IMR-90 (cell line): ENCODE results near the gene BCL2L2. TPM values are rescaled to one million over a fixed set of nuclear protein-coding genes. Genes with fewer than 3 reads are reported as not detected.

Experiments
- ATAC-seq: fragments of 200-7000 bp; cut with Tn5 transposase; 2 replicates; pipeline ENCODE4 v1.9.1; 2020; ENCODE audit warnings: low read depth, mild to moderate bottlenecking, moderate library complexity
- BruUV-seq: library from RNA; stranded (reverse); fragments of 400-500 nt; replicated peaks from 2 replicates; lab custom pipeline; 2021; lab: Mats Ljungman, UMichigan
- CTCF ChIA-PET: fragments of 300-600 bp; formaldehyde crosslinking; extraction: SDS; loops from one replicate; lab custom pipeline; 2021; ENCODE audit warnings: antibody characterized with exemption; lab: Yijun Ruan, JAX
- POLR2A ChIA-PET: fragments of 300-600 bp; sonication (Branson Sonifier 250); formaldehyde crosslinking; loops from one replicate; lab custom pipeline; 2022; ENCODE audit warnings: antibody characterized with exemption; ENCODE audit not compliant: unreplicated experiment; lab: Charles Lee
- DNase-seq: peaks from one replicate; pipeline ENCODE4 v3.0.0; 2013
- H2AFZ ChIP-seq: replicated peaks from 2 replicates; pipeline ENCODE3; 2013; ENCODE audit warnings: low read length, mild to moderate bottlenecking; ENCODE audit not compliant: poor library complexity
- H2AK5ac ChIP-seq: 2 replicates; pipeline ENCODE4 v1.6.1; 2013; ENCODE audit warnings: low read depth, low read length, inconsistent platforms
- H2AK9ac ChIP-seq: replicated peaks from 2 replicates; pipeline ENCODE3; 2013; ENCODE audit warnings: mild to moderate bottlenecking, low read depth, low read length, moderate library complexity; ENCODE audit not compliant: poor library complexity
- H2BK120ac ChIP-seq: 2 replicates; pipeline ENCODE4 v1.6.1; 2013; ENCODE audit warnings: low read depth, low read length, inconsistent platforms
- H2BK15ac ChIP-seq: 3 replicates; pipeline ENCODE4 v1.6.1; 2013; ENCODE audit warnings: low read depth, low read length, inconsistent platforms
- H2BK20ac ChIP-seq: 2 replicates; pipeline ENCODE4 v1.6.1; 2013; ENCODE audit warnings: low read depth, mild to moderate bottlenecking, inconsistent platforms, low read length, moderate library complexity
- H2BK5ac ChIP-seq: 2 replicates; pipeline ENCODE4 v1.6.1; 2013; ENCODE audit warnings: mild to moderate bottlenecking, low read depth, low read length, inconsistent platforms; ENCODE audit not compliant: poor library complexity, severe bottlenecking
- H3K14ac ChIP-seq: replicated peaks from 2 replicates; pipeline ENCODE4 v1.6.1; 2013; ENCODE audit warnings: low read depth, low read length, inconsistent platforms
- H3K18ac ChIP-seq: 2 replicates; pipeline ENCODE4 v1.6.1; 2013; ENCODE audit warnings: low read depth, low read length, control low read depth
- H3K23ac ChIP-seq: 2 replicates; pipeline ENCODE4 v1.6.1; 2013; ENCODE audit warnings: low read depth, low read length, inconsistent platforms
- H3K27ac ChIP-seq: 2 replicates; pipeline ENCODE4 v1.5.1; 2013; ENCODE audit warnings: mild to moderate bottlenecking, control low read depth, low read length; ENCODE audit not compliant: insufficient read depth
- H3K27me3 ChIP-seq: 2 replicates; pipeline ENCODE4 v1.6.1; 2013; ENCODE audit warnings: low read length; ENCODE audit not compliant: control insufficient read depth, insufficient read depth
- H3K36me3 ChIP-seq: 2 replicates; pipeline ENCODE4 v1.6.1; 2013; ENCODE audit warnings: low read length, mixed read lengths; ENCODE audit not compliant: control insufficient read depth, insufficient read depth
- H3K4ac ChIP-seq: 2 replicates; pipeline ENCODE4 v1.6.1; 2013; ENCODE audit warnings: low read depth, low read length, inconsistent platforms
- H3K4me1 ChIP-seq: 2 replicates; pipeline ENCODE4 v1.6.1; 2013; ENCODE audit warnings: low read length, mixed read lengths; ENCODE audit not compliant: control insufficient read depth, insufficient read depth
- H3K4me2 ChIP-seq: 2 replicates; pipeline ENCODE4 v1.6.1; 2013; ENCODE audit warnings: low read depth, mild to moderate bottlenecking, control low read depth, low read length, moderate library complexity
- H3K4me3 ChIP-seq: 2 replicates; pipeline ENCODE4 v1.5.1; 2013; ENCODE audit warnings: low read depth, mild to moderate bottlenecking, control low read depth, low read length, moderate library complexity; ENCODE audit not compliant: insufficient read depth
- H3K56ac ChIP-seq: 2 replicates; pipeline ENCODE4 v1.6.1; 2013; ENCODE audit warnings: low read length, inconsistent platforms; ENCODE audit not compliant: insufficient read depth; ENCODE audit errors: extremely low read depth
- H3K79me1 ChIP-seq, 2 experiments: 2 replicates each; pipeline ENCODE4 v1.6.1; 2013; ENCODE audit warnings: low read length in 2 of 2, inconsistent platforms in 1 of 2, low read depth in 1 of 2
- H3K9ac ChIP-seq: 2 replicates; pipeline ENCODE4 v1.6.1; 2013; ENCODE audit warnings: low read depth, low read length, control low read depth
- H3K9me1 ChIP-seq: 2 replicates; pipeline ENCODE4 v1.6.1; 2013; ENCODE audit warnings: low read length, inconsistent platforms; ENCODE audit not compliant: insufficient read depth
- H3K9me3 ChIP-seq: 2 replicates; pipeline ENCODE4 v1.6.1; 2013; ENCODE audit warnings: low read length; ENCODE audit not compliant: control insufficient read depth, insufficient read depth
- H4K20me1 ChIP-seq: 2 replicates; pipeline ENCODE4 v1.6.1; 2013; ENCODE audit warnings: low read length, inconsistent platforms; ENCODE audit not compliant: insufficient read depth
- H4K5ac ChIP-seq: 2 replicates; pipeline ENCODE4 v1.6.1; 2013; ENCODE audit warnings: mild to moderate bottlenecking, low read depth, low read length, control low read depth
- H4K8ac ChIP-seq, 2 experiments: 2 replicates each; pipeline ENCODE4 v1.6.1; 2013; ENCODE audit warnings: low read depth in 2 of 2, low read length in 2 of 2, control low read depth in 1 of 2, inconsistent platforms in 1 of 2
- H4K91ac ChIP-seq: 2 replicates; pipeline ENCODE4 v1.6.1; 2013; ENCODE audit warnings: low read depth, low read length, inconsistent platforms; ENCODE audit not compliant: insufficient read depth
- BHLHE40 ChIP-seq: fragments of 150-350 bp; IDR thresholded peaks from 2 replicates; pipeline ENCODE4 v1.6.1; 2016; ENCODE audit warnings: mild to moderate bottlenecking, low read depth, low read length
- CEBPB ChIP-seq: IDR thresholded peaks from 2 replicates; pipeline ENCODE4 v1.6.1; 2012; ENCODE audit warnings: low read depth, low read length, improper control_type of control experiment
- FOS ChIP-seq: fragments of 150-350 bp; IDR thresholded peaks from 2 replicates; pipeline ENCODE4 v1.6.1; 2016; ENCODE audit warnings: low read depth, low read length
- MAZ ChIP-seq: IDR thresholded peaks from 2 replicates; pipeline ENCODE4 v1.6.1; 2012; ENCODE audit warnings: low read depth, mild to moderate bottlenecking, low read length, improper control_type of control experiment, moderate library complexity, borderline replicate concordance
- NFE2L2 ChIP-seq: fragments of 150-350 bp; IDR thresholded peaks from 2 replicates; pipeline ENCODE4 v1.6.1; 2016; ENCODE audit warnings: low read depth, mild to moderate bottlenecking, low read length
- RAD21 ChIP-seq: IDR thresholded peaks from 2 replicates; pipeline ENCODE4 v1.6.1; 2012; ENCODE audit warnings: low read length, improper control_type of control experiment
- RCOR1 ChIP-seq: IDR thresholded peaks from 2 replicates; pipeline ENCODE4 v1.6.1; 2012; ENCODE audit warnings: mild to moderate bottlenecking, low read length, improper control_type of control experiment; ENCODE audit not compliant: insufficient replicate concordance
- RFX5 ChIP-seq: IDR thresholded peaks from 2 replicates; pipeline ENCODE4 v1.8.0; 2012; ENCODE audit warnings: low read depth, mild to moderate bottlenecking, low read length, moderate library complexity
- SMC3 ChIP-seq: fragments of 150-350 bp; IDR thresholded peaks from 2 replicates; pipeline ENCODE4 v1.6.1; 2016; ENCODE audit warnings: low read depth, mild to moderate bottlenecking, antibody characterized with exemption, low read length, moderate library complexity
- WGBS, 2 experiments: methylation state at CpG; one replicate each; pipeline versions ENCODE4 v1.1.5 to v1.1.7; 2013; ENCODE audit warnings: missing lambda C conversion rate in 2 of 2; ENCODE audit not compliant: insufficient read length in 1 of 2; ENCODE audit errors: extremely low coverage in 2 of 2; 5-methylcytosine and 5-hydroxymethylcytosine counted together
- dilution Hi-C: fragments of 300-500 bp; cut with HindIII; formaldehyde crosslinking; loops from one replicate; pipeline ENCODE4 v1.14.3; 2018; ENCODE audit warnings: low sequenced_read_pairs; ENCODE audit not compliant: unreplicated experiment
- in situ Hi-C: fragments of 300-500 bp; cut with MboI; formaldehyde crosslinking; loops from 3 replicates; pipeline ENCODE4 v1.14.3; 2019; ENCODE audit warnings: low sequenced_read_pairs, inconsistent platforms, mixed read lengths
- intact Hi-C: fragments of 100-400 bp; cut with micrococcal nuclease; formaldehyde crosslinking; loops from 2 replicates; pipeline ENCODE4 v1.10.0; 2022
- polyA plus RNA-seq, 3 experiments: library from polyadenylated mRNA; depleted of rRNA; stranded (reverse); fragments of >200 nt; gene quantifications; 2 replicates each; pipeline ENCODE4 v1.2.3, GENCODE V29; 2012; ENCODE audit warnings: low replicate concordance in 1 of 3
- total RNA-seq: library from RNA; depleted of rRNA; stranded (reverse); fragments of >200 nt; gene quantifications from 2 replicates; pipeline ENCODE4 v1.2.3, GENCODE V29; 2012
- TF ChIP-seq, protein P1 (sequence below): fragments of 150-350 bp; IDR thresholded peaks from 2 replicates; pipeline ENCODE4 v1.6.1; 2017; ENCODE audit warnings: mild to moderate bottlenecking, antibody characterized with exemption, low read length, low read depth
- TF ChIP-seq, protein P2 (sequence below): conservative IDR thresholded peaks from 2 replicates; pipeline ENCODE4 v1.5.1; 2012; ENCODE audit warnings: mild to moderate bottlenecking, low read depth, low read length, improper control_type of control experiment

BCL2L2 gene
- total and polyA plus RNA-seq, 2 of the 4 experiments (the other 2 are of a cell fraction), result 14.5 to 40.9 TPM

DNA sequence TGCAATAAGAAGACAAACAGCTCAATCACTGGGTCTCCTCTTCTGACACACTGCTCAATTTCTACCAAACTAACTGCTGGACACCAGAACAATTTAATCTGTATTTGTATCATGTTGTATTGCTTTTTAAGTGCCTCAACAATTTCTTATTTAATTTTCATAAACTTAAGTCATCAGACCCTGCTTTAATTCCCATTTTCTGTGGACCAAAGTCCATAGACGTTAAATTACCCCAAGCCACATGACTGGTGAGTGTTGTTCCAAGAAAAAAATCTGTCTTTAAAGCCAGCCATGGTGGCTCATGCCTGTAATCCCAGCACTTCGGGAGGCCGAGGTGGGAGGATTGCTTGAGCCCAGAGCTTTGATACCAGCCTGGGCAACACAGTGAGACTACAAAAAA is 29.4 kb upstream of the BCL2L2 start:
- H3K4ac ChIP-seq, result no peak overlapping the region
- WGBS, 2 experiments, result 100% methylated on average over 2 of the region's 3 CpGs; no CpG with 5 or more reads in 1 of the 2 experiments
- no TSS peak for BruUV-seq
- H3K9me1 ChIP-seq, result peaks cover 2% of the 10 kb centered on the region; the same call in 1 of the 2 replicates
- H3K79me1 ChIP-seq, result peaks cover 10 to 12% of the 10 kb centered on the region in 2 experiments
- H3K9me3 ChIP-seq, result no peaks in the 10 kb centered on the region
- H2BK20ac ChIP-seq, result no peak overlapping the region
- CTCF ChIA-PET, result no interaction called here
- no peaks in the 10 kb centered on the region for H3K4me1 ChIP-seq
- H2AK9ac ChIP-seq, result no peak overlapping the region
- H3K14ac ChIP-seq, result no peak overlapping the region
- H2BK15ac ChIP-seq, result no peak overlapping the region
- dilution Hi-C loops (no loop called here), intact Hi-C loops (no loop called here), in situ Hi-C loops (no loop called here)
- H3K36me3 ChIP-seq, result peaks cover 13% of the 10 kb centered on the region
- H3K4me3 ChIP-seq, result no peak overlapping the region
- H4K8ac ChIP-seq, result no peak overlapping the region
- no peak overlapping the region for H4K91ac ChIP-seq
- no peak overlapping the region for H2AK5ac ChIP-seq
- H2BK120ac ChIP-seq, result no peak overlapping the region
- no peak for DNase-seq
- H3K27ac ChIP-seq, result no peak overlapping the region
- H3K9ac ChIP-seq, result no peak overlapping the region
- POLR2A ChIA-PET, result no interaction called here
- H4K5ac ChIP-seq, result no peak overlapping the region
- no peak overlapping the region for H2BK5ac ChIP-seq
- no peak overlapping the region for H3K4me2 ChIP-seq
- TF ChIP-seq SMC3, result no peak
- TF ChIP-seq, protein P1, sequence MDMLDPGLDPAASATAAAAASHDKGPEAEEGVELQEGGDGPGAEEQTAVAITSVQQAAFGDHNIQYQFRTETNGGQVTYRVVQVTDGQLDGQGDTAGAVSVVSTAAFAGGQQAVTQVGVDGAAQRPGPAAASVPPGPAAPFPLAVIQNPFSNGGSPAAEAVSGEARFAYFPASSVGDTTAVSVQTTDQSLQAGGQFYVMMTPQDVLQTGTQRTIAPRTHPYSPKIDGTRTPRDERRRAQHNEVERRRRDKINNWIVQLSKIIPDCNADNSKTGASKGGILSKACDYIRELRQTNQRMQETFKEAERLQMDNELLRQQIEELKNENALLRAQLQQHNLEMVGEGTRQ, result no peak
- no peak for TF ChIP-seq CEBPB
- no peak for TF ChIP-seq FOS
- no peak for TF ChIP-seq RCOR1
- no peak for TF ChIP-seq NFE2L2
- no peak for TF ChIP-seq BHLHE40
- TF ChIP-seq, protein P2, sequence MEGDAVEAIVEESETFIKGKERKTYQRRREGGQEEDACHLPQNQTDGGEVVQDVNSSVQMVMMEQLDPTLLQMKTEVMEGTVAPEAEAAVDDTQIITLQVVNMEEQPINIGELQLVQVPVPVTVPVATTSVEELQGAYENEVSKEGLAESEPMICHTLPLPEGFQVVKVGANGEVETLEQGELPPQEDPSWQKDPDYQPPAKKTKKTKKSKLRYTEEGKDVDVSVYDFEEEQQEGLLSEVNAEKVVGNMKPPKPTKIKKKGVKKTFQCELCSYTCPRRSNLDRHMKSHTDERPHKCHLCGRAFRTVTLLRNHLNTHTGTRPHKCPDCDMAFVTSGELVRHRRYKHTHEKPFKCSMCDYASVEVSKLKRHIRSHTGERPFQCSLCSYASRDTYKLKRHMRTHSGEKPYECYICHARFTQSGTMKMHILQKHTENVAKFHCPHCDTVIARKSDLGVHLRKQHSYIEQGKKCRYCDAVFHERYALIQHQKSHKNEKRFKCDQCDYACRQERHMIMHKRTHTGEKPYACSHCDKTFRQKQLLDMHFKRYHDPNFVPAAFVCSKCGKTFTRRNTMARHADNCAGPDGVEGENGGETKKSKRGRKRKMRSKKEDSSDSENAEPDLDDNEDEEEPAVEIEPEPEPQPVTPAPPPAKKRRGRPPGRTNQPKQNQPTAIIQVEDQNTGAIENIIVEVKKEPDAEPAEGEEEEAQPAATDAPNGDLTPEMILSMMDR, result no peak
- TF ChIP-seq RAD21, result no peak
- no peak for TF ChIP-seq RFX5
- TF ChIP-seq MAZ, result no peak
- no peaks in the 10 kb centered on the region; the same call in 1 of the 2 replicates for H4K20me1 ChIP-seq
- no peak overlapping the region for H2AFZ ChIP-seq
- no peak overlapping the region for H3K18ac ChIP-seq
- no peak overlapping the region for H3K23ac ChIP-seq
- ATAC-seq, result no peak
- no peaks in the 10 kb centered on the region for H3K27me3 ChIP-seq
- H3K56ac ChIP-seq, result no peak overlapping the region
